A549 (cell line): ENCODE measurements around the gene MAP2K6.

ENCODE experiments used
- E2F6 ChIP-seq: IDR thresholded peaks from 2 replicates; pipeline ENCODE4 v1.6.1; 2012; ENCODE audit warnings: low read depth, borderline replicate concordance
- GATA3 ChIP-seq: IDR thresholded peaks from 2 replicates; pipeline ENCODE4 v1.6.1; 2012; ENCODE audit warnings: borderline replicate concordance
- JUN ChIP-seq, 2 experiments: fragments of >200 bp; sonication (Bioruptor Twin); formaldehyde crosslinking; IDR thresholded peaks; 2 replicates in 1 of 2; 3 replicates in 1 of 2; pipeline ENCODE4 v1.6.1; 2016 to 2017
- KDM1A ChIP-seq: fragments of 200-600 bp; sonication (generic); IDR thresholded peaks from 2 replicates; pipeline ENCODE4 v1.6.1; 2016; ENCODE audit warnings: low read depth, mild to moderate bottlenecking
- MAZ ChIP-seq: fragments of 150-350 bp; IDR thresholded peaks from 2 replicates; pipeline ENCODE4 v1.6.1; 2014; ENCODE audit warnings: antibody characterized with exemption, low read depth, low read length, borderline replicate concordance
- MYC ChIP-seq: IDR thresholded peaks from 2 replicates; pipeline ENCODE4 v1.6.1; 2012; ENCODE audit warnings: mild to moderate bottlenecking, inconsistent platforms, low read length, improper control_type of control experiment, borderline replicate concordance
- POLR2A ChIP-seq: IDR thresholded peaks from 2 replicates; pipeline ENCODE4 v1.6.1; 2012; ENCODE audit warnings: mild to moderate bottlenecking, low read length
- POLR2AphosphoS2 ChIP-seq: conservative IDR thresholded peaks from 2 replicates; pipeline ENCODE4 v1.6.1; 2012; ENCODE audit warnings: low read length, improper control_type of control experiment, inconsistent platforms
- RAD21 ChIP-seq, 2 experiments: fragments of >200 bp in 1 of 2; sonication (Bioruptor Twin) in 1 of 2; formaldehyde crosslinking in 1 of 2; IDR thresholded peaks in 1 of 2; conservative IDR thresholded peaks in 1 of 2; 2 replicates in 1 of 2; 3 replicates in 1 of 2; pipeline ENCODE4 v1.6.1; 2012 to 2018; ENCODE audit warnings: inconsistent platforms in 1 of 2
- RNF2 ChIP-seq: fragments of 200-600 bp; sonication (generic); IDR thresholded peaks from 2 replicates; pipeline ENCODE4 v1.6.1; 2016; ENCODE audit warnings: low read depth, mild to moderate bottlenecking, antibody characterized with exemption, moderate library complexity, borderline replicate concordance
- ZSCAN20 ChIP-seq: fragments of 250-450 bp; sonication (Bioruptor Pico); IDR thresholded peaks from 2 replicates; pipeline ENCODE4 v1.8.0; 2022; ENCODE audit warnings: mild to moderate bottlenecking, moderate library complexity
- TF ChIP-seq, protein P1 (sequence below): fragments of >200 bp; sonication (Bioruptor Twin); formaldehyde crosslinking; IDR thresholded peaks from 3 replicates; pipeline ENCODE4 v1.5.1; 2016

DNA sequence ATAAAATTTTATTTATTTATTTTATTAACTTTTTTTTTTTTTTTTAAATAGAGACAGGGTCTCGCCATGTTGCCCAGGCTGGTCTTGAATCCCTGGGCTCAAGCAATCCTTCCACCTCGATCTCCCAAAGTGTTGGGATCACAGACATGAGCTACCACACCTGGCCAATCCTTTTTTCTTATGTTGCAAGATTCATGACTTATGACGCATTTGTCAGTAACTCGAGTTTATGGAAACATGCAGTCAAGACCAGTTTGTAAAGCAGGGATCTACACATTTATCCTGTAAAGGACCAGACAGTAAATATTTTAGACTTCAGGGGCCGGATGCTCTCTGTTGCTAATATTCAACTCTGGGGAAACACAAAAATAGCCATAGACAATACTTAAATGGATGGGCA, 9.4 kb upstream of the MAP2K6 start:
- TF ChIP-seq, protein P1, sequence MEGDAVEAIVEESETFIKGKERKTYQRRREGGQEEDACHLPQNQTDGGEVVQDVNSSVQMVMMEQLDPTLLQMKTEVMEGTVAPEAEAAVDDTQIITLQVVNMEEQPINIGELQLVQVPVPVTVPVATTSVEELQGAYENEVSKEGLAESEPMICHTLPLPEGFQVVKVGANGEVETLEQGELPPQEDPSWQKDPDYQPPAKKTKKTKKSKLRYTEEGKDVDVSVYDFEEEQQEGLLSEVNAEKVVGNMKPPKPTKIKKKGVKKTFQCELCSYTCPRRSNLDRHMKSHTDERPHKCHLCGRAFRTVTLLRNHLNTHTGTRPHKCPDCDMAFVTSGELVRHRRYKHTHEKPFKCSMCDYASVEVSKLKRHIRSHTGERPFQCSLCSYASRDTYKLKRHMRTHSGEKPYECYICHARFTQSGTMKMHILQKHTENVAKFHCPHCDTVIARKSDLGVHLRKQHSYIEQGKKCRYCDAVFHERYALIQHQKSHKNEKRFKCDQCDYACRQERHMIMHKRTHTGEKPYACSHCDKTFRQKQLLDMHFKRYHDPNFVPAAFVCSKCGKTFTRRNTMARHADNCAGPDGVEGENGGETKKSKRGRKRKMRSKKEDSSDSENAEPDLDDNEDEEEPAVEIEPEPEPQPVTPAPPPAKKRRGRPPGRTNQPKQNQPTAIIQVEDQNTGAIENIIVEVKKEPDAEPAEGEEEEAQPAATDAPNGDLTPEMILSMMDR, result no peak
- TF ChIP-seq JUN (IDR thresholded peaks at IDR 0.05) (no peak), KDM1A (no peak), GATA3 (no peak), E2F6 (no peak), RAD21 (conservative IDR thresholded peaks at IDR 0.05 in 1 of 2, IDR thresholded peaks at IDR 0.05 in 1 of 2) (no peak), POLR2AphosphoS2 (no peak), MYC (no peak), ZSCAN20 (no peak), MAZ (no peak), POLR2A (no peak), RNF2 (no peak)
